HepG2 (cell line): ENCODE data around the gene MTURN. TPM values are rescaled to one million over a fixed set of nuclear protein-coding genes. Genes with fewer than 3 reads are reported as not detected.

Experiments
- ATAC-seq: fragments of 200-7000 bp; cut with Tn5 transposase; 3 replicates; pipeline ENCODE4 v1.9.1; 2020; ENCODE audit warnings: mild to moderate bottlenecking, moderate library complexity
- BruUV-seq: library from RNA; stranded (reverse); fragments of 400-500 nt; replicated peaks from 2 replicates; lab custom pipeline; 2021; lab: Mats Ljungman, UMichigan
- CTCF ChIA-PET: fragments of 300-600 bp; formaldehyde crosslinking; extraction: SDS; loops from one replicate; lab custom pipeline; 2021; ENCODE audit warnings: low total read pairs, inconsistent platforms, low intra/inter-chr PET ratio; lab: Yijun Ruan, JAX
- POLR2A ChIA-PET: fragments of 350-600 bp; sonication (Branson Sonifier 250); formaldehyde crosslinking; loops from one replicate; lab custom pipeline; 2020; ENCODE audit warnings: antibody characterized with exemption, inconsistent platforms; lab: Yijun Ruan, JAX
- DNase-seq: peaks from one replicate; pipeline ENCODE4 v3.0.0-alpha.2; 2015; ENCODE audit warnings: low spot score
- FAIRE-seq: peaks from 3 replicates; lab custom pipeline; 2011; peaks lifted over from hg19 to GRCh38; lab: Jason Lieb, UNC
- H2AFZ ChIP-seq: one replicate; pipeline ENCODE4 v1.6.1; 2011; ENCODE audit warnings: low read length, inconsistent platforms
- H3K27ac ChIP-seq: fragments of 300-600 bp; 3 replicates; pipeline ENCODE4 v1.8.0; 2011; ENCODE audit warnings: mixed run types, mild to moderate bottlenecking, mixed read lengths, low read length, inconsistent platforms; ENCODE audit not compliant: insufficient read depth; ENCODE audit errors: extremely low read length
- H3K27me3 ChIP-seq, 2 experiments: fragments of 200-600 bp in 1 of 2; 2 replicates in 1 of 2; 3 replicates in 1 of 2; pipeline versions ENCODE4 v1.6.0 to v1.8.0; 2011; ENCODE audit warnings: low read length in 2 of 2, mild to moderate bottlenecking in 2 of 2, moderate library complexity in 2 of 2, inconsistent platforms in 1 of 2; ENCODE audit not compliant: insufficient read depth in 2 of 2, control insufficient read depth in 1 of 2
- H3K36me3 ChIP-seq, 2 experiments: fragments of 200-600 bp in 1 of 2; replicated peaks in 1 of 2; 2 replicates in 1 of 2; 3 replicates in 1 of 2; pipeline versions ENCODE4 v1.5.1 to v1.8.0; 2011; ENCODE audit warnings: low read length in 2 of 2, inconsistent platforms in 1 of 2; ENCODE audit not compliant: insufficient read depth in 2 of 2, control insufficient read depth in 1 of 2
- H3K4me1 ChIP-seq: 2 replicates; pipeline ENCODE4 v1.5.1; 2012; ENCODE audit warnings: low read length, inconsistent platforms; ENCODE audit not compliant: insufficient read depth
- H3K4me2 ChIP-seq: 2 replicates; pipeline ENCODE4 v1.6.0; 2011; ENCODE audit warnings: low read depth, low read length, inconsistent platforms
- H3K4me3 ChIP-seq, 3 experiments: fragments of 200-600 bp in 1 of 3; sonication (generic), shearing (Covaris generic) in 1 of 3; replicated peaks in 1 of 3; 2 replicates each; pipeline ENCODE4 v1.5.1; 2011 to 2016; ENCODE audit warnings: low read length in 3 of 3, inconsistent platforms in 2 of 3, low read depth in 2 of 3, mild to moderate bottlenecking in 2 of 3, control low read depth in 1 of 3, mixed read lengths in 1 of 3; ENCODE audit not compliant: insufficient read depth in 1 of 3
- H3K79me2 ChIP-seq: one replicate; pipeline ENCODE4 v1.6.1; 2011; ENCODE audit warnings: low read length, inconsistent platforms; ENCODE audit not compliant: insufficient read depth
- H3K9ac ChIP-seq: 2 replicates; pipeline ENCODE4 v1.6.0; 2011; ENCODE audit warnings: mild to moderate bottlenecking, low read depth, low read length, inconsistent platforms; ENCODE audit not compliant: insufficient read depth
- H3K9me3 ChIP-seq: 2 replicates; pipeline ENCODE4 v1.5.1; 2012; ENCODE audit warnings: mild to moderate bottlenecking, low read length
- H4K20me1 ChIP-seq: 2 replicates; pipeline ENCODE4 v1.6.0; 2011; ENCODE audit warnings: inconsistent platforms, mild to moderate bottlenecking, low read length, moderate library complexity; ENCODE audit not compliant: insufficient read depth
- CC2D1A ChIP-seq: sonication (generic); formaldehyde crosslinking; IDR thresholded peaks from 2 replicates; pipeline ENCODE4 v1.8.1; 2023; ENCODE audit warnings: mild to moderate bottlenecking, missing genetic modification reagents
- CSRNP1 ChIP-seq: sonication (generic); formaldehyde crosslinking; IDR thresholded peaks from 2 replicates; pipeline ENCODE4 v1.8.1; 2023; ENCODE audit warnings: mild to moderate bottlenecking, missing genetic modification reagents
- KMT2B ChIP-seq: IDR thresholded peaks from 2 replicates; pipeline ENCODE4 v1.6.1; 2016; ENCODE audit warnings: missing genetic modification reagents, missing compliant biosample characterization
- NR2C2 ChIP-seq: sonication (generic); formaldehyde crosslinking; IDR thresholded peaks from 2 replicates; pipeline ENCODE4 v1.4.0; 2020; ENCODE audit warnings: missing genetic modification reagents, mild to moderate bottlenecking, moderate library complexity, borderline replicate concordance
- PPARG ChIP-seq: conservative IDR thresholded peaks from 2 replicates; pipeline ENCODE4 v1.6.1; 2016; ENCODE audit warnings: missing biosample characterization, missing genetic modification reagents
- SP2 ChIP-seq: sonication (generic); formaldehyde crosslinking; IDR thresholded peaks from 2 replicates; pipeline ENCODE4 v1.5.1; 2020; ENCODE audit warnings: mild to moderate bottlenecking, missing genetic modification reagents
- XBP1 ChIP-seq: sonication (generic); formaldehyde crosslinking; IDR thresholded peaks from 2 replicates; pipeline ENCODE4 v1.5.0; 2020; ENCODE audit warnings: missing genetic modification reagents
- ZNF124 ChIP-seq: sonication (generic); formaldehyde crosslinking; IDR thresholded peaks from 2 replicates; pipeline ENCODE4 v1.4.0; 2020; ENCODE audit warnings: missing genetic modification reagents
- WGBS: methylation state at CpG from one replicate; pipeline ENCODE4 v1.1.6; 2017; ENCODE audit warnings: low lambda C conversion rate; 5-methylcytosine and 5-hydroxymethylcytosine counted together
- in situ Hi-C: cut with HindIII; loops from 2 replicates; pipeline ENCODE4 v1.10.0; 2017; ENCODE audit warnings: low pct_unique_long_range_greater_than_20kb; ENCODE audit not compliant: extremely low pct_ligation_motif_present
- intact Hi-C: fragments of 100-400 bp; cut with micrococcal nuclease; formaldehyde crosslinking; loops from one replicate; pipeline ENCODE4 v1.10.0; 2022; ENCODE audit not compliant: unreplicated experiment
- polyA plus RNA-seq, 8 experiments: library from polyadenylated mRNA; depleted of rRNA in 3 of 8; stranded (reverse) in 7 of 8; unstranded in 1 of 8; fragments of >200 nt; fragmentation: Illumina TruSeq in 4 of 8; extraction: Trizol in 4 of 8; gene quantifications; 2 replicates each; pipeline versions ENCODE4 v1.2.1 to v1.2.3, GENCODE V29; 2011 to 2016; ENCODE audit warnings: low read depth in 4 of 8, missing spikeins in 1 of 8, mixed read lengths in 1 of 8; ENCODE audit not compliant: insufficient read depth in 1 of 8
- total RNA-seq, 5 experiments: library from RNA; depleted of rRNA; stranded (reverse); fragments of >200 nt; fragmentation: Illumina TruSeq; extraction: Trizol; gene quantifications; 2 replicates each; pipeline ENCODE4 v1.2.3, GENCODE V29; 2016; ENCODE audit warnings: low read depth in 1 of 5
- TF ChIP-seq, protein P1 (sequence below): fragments of 450-650 bp; IDR thresholded peaks from 2 replicates; pipeline ENCODE4 v1.6.1; 2017
- TF ChIP-seq, protein P2 (sequence below): sonication (generic); formaldehyde crosslinking; IDR thresholded peaks from 2 replicates; pipeline ENCODE4 v1.4.0; 2020; ENCODE audit warnings: missing genetic modification reagents
- TF ChIP-seq, protein P3 (sequence below): sonication (generic); formaldehyde crosslinking; IDR thresholded peaks from 2 replicates; pipeline ENCODE4 v1.4.0; 2020; ENCODE audit warnings: missing genetic modification reagents, borderline replicate concordance

Gene MTURN
- total and polyA plus RNA-seq, 2 of the 13 experiments (the other 11 are each of a cell fraction or from before 2014, with no cell fraction given) = 5.7 to 7.2 TPM

DNA sequence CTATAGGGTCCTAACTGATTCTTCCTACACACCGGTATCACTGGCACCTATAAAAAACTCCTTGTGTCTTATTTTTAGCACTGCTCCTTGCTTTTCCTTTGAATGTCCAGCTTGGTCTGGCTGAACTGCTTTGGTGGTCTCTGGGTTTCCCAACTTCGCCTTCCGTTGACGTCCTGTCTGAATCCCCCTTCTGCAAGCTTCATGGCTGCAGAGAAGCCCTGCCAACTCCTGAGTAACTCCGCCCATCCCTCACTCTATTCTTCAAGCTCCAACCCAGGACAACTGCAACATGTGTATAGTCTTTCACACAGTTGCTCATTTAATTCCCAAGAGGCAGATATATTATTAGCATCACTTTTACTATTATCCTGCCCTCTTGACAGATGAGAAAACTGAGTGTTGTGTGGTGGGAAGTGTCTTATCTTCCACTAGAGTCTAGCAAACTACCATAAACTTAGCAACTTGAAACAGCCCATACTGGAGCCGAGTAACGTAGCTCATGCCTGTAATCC is 40.9 kb downstream of the MTURN start:
- Histone ChIP-seq H3K9me3 (no peaks in the 10 kb centered on the region), H3K36me3 (no peaks in the 10 kb centered on the region), H3K27ac (no peak overlapping the region), H4K20me1 (no peaks in the 10 kb centered on the region), H3K4me1 (peaks cover 25% of the 10 kb centered on the region), H3K9ac (no peak overlapping the region), H2AFZ (no peak overlapping the region), H3K79me2 (no peaks in the 10 kb centered on the region), H3K4me3 (no peak overlapping the region), H3K4me2 (no peak overlapping the region), H3K27me3 (no peaks in the 10 kb centered on the region)
- DNase-seq (no peak), FAIRE-seq (no peak), ATAC-seq (no peak)
- 65% methylated on average over 7 of the region's 7 CpGs for WGBS
- ChIA-PET CTCF (no interaction called here), POLR2A (no interaction called here)
- intact Hi-C loops (no loop called here), in situ Hi-C loops (no loop called here)
- BruUV-seq = no TSS peak
- TF ChIP-seq XBP1 (CRISPR knock-in tag) = no peak
- no peak for TF ChIP-seq CSRNP1 (CRISPR knock-in tag)
- no peak for TF ChIP-seq CC2D1A (CRISPR knock-in tag)
- no peak for TF ChIP-seq SP2
- TF ChIP-seq, protein P1, sequence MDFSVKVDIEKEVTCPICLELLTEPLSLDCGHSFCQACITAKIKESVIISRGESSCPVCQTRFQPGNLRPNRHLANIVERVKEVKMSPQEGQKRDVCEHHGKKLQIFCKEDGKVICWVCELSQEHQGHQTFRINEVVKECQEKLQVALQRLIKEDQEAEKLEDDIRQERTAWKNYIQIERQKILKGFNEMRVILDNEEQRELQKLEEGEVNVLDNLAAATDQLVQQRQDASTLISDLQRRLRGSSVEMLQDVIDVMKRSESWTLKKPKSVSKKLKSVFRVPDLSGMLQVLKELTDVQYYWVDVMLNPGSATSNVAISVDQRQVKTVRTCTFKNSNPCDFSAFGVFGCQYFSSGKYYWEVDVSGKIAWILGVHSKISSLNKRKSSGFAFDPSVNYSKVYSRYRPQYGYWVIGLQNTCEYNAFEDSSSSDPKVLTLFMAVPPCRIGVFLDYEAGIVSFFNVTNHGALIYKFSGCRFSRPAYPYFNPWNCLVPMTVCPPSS = no peak
- no peak for TF ChIP-seq NR2C2 (CRISPR knock-in tag)
- TF ChIP-seq, protein P2, sequence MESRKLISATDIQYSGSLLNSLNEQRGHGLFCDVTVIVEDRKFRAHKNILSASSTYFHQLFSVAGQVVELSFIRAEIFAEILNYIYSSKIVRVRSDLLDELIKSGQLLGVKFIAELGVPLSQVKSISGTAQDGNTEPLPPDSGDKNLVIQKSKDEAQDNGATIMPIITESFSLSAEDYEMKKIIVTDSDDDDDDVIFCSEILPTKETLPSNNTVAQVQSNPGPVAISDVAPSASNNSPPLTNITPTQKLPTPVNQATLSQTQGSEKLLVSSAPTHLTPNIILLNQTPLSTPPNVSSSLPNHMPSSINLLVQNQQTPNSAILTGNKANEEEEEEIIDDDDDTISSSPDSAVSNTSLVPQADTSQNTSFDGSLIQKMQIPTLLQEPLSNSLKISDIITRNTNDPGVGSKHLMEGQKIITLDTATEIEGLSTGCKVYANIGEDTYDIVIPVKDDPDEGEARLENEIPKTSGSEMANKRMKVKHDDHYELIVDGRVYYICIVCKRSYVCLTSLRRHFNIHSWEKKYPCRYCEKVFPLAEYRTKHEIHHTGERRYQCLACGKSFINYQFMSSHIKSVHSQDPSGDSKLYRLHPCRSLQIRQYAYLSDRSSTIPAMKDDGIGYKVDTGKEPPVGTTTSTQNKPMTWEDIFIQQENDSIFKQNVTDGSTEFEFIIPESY (CRISPR knock-in tag) = no peak
- TF ChIP-seq KMT2B (CRISPR knock-in tag) = no peak
- no peak for TF ChIP-seq ZNF124 (CRISPR knock-in tag)
- TF ChIP-seq PPARG (CRISPR knock-in tag) = no peak
- TF ChIP-seq, protein P3, sequence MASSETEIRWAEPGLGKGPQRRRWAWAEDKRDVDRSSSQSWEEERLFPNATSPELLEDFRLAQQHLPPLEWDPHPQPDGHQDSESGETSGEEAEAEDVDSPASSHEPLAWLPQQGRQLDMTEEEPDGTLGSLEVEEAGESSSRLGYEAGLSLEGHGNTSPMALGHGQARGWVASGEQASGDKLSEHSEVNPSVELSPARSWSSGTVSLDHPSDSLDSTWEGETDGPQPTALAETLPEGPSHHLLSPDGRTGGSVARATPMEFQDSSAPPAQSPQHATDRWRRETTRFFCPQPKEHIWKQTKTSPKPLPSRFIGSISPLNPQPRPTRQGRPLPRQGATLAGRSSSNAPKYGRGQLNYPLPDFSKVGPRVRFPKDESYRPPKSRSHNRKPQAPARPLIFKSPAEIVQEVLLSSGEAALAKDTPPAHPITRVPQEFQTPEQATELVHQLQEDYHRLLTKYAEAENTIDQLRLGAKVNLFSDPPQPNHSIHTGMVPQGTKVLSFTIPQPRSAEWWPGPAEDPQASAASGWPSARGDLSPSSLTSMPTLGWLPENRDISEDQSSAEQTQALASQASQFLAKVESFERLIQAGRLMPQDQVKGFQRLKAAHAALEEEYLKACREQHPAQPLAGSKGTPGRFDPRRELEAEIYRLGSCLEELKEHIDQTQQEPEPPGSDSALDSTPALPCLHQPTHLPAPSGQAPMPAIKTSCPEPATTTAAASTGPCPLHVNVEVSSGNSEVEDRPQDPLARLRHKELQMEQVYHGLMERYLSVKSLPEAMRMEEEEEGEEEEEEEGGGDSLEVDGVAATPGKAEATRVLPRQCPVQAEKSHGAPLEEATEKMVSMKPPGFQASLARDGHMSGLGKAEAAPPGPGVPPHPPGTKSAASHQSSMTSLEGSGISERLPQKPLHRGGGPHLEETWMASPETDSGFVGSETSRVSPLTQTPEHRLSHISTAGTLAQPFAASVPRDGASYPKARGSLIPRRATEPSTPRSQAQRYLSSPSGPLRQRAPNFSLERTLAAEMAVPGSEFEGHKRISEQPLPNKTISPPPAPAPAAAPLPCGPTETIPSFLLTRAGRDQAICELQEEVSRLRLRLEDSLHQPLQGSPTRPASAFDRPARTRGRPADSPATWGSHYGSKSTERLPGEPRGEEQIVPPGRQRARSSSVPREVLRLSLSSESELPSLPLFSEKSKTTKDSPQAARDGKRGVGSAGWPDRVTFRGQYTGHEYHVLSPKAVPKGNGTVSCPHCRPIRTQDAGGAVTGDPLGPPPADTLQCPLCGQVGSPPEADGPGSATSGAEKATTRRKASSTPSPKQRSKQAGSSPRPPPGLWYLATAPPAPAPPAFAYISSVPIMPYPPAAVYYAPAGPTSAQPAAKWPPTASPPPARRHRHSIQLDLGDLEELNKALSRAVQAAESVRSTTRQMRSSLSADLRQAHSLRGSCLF (CRISPR knock-in tag) = no peak
